ENCODE data around the gene LCE5A.
"Not testable (repeated sequence)": the region's sequence is repeated elsewhere in the genome, so short reads cannot be mapped to it uniquely, and the experiment has no call there.

LCE5A gene

GRCh38 chr1:152548358-152548757 is 37.8 kb downstream of the LCE5A start:
- WGBS, 2 experiments (ENCODE audit: insufficient coverage in 2 of 2) = no CpG with 5 or more reads among the region's 1 CpG

More at GRCh38 chr1:152548358-152548757, 37.8 kb downstream of the LCE5A start:
- H3K27ac ChIP-seq (ENCODE audit: low read depth, low read length, severe bottlenecking); H3K36me3 ChIP-seq (ENCODE audit: control insufficient read depth, insufficient read depth, low read length); H3K4me1 ChIP-seq (ENCODE audit: control insufficient read depth, insufficient read depth, low read length, poor library complexity, severe bottlenecking); H3K4me3 ChIP-seq (ENCODE audit: extremely low read depth, insufficient read depth, low read length, poor library complexity, severe bottlenecking): not testable (repeated sequence)
- peaks cover 26% of the 10 kb centered on the region for H3K9me3 ChIP-seq (ENCODE audit: control insufficient read depth, low read length)
